Superior temporal gyrus (tissue), 1 donor: ENCODE measurements around the gene AURKA.
A peak's percentile ranks its signal among the peaks of the same experiment; 100 is the strongest.
"Not testable (repeated sequence)": the region's sequence is repeated elsewhere in the genome, so short reads cannot be mapped to it uniquely, and the experiment has no call there.

Experiments used
- DNase-seq: peaks from one replicate; pipeline ENCODE4 v3.0.0-alpha.2; 2016; ENCODE audit errors: extremely low spot score

AURKA gene

DNA sequence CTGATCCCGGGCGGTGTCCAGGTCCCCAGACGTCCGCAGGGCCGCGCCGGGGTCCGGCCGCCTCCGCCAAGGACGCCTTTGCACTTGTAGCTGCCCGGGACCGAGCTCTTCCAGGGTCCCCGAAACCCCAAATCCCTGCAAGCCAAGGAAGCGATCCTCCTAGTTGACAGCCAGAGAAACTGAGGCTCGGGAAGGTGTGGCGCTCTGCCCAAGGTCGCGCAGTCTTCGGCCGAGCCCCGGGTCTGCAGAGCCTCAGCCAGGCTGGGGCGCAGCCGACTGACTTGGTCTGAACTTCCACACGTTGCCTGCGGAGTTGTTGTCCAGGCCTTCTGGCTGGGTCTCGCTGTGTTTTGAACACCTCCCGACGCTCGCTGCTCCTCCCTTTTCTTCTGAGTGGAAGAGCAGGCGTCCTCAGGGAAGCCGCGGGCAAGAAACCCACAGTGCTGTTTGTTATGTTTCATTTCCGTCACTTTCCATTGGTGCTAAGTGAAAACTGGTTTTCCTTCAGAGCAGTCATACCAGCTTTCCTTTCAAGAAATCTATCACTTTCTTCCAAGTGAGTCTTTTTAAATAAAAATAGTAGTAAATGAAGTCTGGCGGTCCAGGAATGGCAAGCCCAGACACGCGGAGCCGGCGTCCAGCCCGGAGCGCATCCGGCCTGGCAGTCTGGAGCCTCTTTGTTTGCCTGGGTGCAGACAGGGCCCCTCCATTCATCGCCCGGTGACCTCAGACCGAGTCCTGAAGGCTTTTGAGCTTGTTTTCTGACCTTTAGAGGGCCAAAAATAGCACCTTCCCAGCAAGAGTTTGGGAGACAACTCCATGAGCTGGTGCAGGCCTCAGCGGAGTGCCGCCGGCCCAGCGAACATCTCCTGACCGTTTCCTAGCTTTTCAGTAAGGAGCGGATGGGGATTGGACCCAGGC lies 32.5 kb downstream of the AURKA start:
- DNase-seq = peak; percentile 55

DNA sequence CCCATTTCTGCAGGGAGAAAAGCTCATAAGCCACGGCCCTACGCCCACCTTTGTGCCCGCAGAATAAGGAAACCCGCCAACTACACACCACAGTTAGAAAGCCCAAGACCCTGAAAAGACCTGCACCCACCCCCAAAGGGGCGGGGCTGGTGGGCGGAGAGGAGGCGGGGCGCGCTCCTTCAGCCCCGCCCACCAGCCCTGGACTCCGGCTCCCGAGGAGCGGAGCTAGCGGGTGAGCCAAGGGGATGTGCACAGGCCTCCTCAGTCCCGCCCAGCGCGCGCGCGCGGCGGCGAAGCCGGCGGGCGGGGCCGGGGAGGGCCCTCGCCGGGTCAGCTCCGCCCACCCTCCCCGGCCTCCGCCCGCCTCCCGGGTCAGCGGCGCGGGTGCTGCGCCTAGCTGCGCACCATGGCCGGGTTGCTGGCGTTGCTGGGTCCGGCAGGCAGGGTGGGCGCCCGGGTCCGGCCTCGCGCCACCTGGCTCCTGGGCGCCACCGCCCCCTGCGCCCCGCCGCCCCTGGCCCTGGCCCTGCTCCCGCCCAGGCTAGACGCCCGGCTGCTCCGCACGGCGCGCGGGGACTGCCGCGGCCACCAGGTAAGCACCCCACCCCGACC lies 33.3 kb downstream of the AURKA start, which contains the start of gene FAM210B:
FAM210B (plus strand) TSS at position 375 of the 612 bp plus-strand sequence; CDS start at position 407, 32 bp downstream.
- peak; percentile 87 for DNase-seq

DNA sequence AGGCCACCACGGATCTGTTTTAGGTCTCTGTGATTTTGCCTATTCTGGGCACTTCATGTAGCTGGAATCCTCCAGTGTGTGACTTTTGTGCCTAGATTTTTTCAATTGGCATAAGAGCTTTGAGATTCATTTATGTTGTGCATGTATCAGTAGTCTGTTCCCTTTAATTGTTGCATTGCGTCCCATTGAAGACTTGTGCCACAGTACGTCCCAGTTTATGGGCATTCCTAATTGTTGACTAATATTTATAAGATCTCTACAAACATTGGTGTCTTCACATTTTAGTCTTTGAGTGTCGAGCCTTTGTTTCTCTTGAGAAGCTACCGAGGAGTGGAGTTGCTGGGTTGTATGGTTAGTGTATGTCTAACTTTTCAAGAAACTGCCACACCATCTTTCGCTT lies 33.9 kb downstream of the AURKA start:
- DNase-seq = peak; percentile 38

- no peak for DNase-seq
Measured at GRCh38 chr20:56353356-56353755, 38.7 kb downstream of the AURKA start.

DNA sequence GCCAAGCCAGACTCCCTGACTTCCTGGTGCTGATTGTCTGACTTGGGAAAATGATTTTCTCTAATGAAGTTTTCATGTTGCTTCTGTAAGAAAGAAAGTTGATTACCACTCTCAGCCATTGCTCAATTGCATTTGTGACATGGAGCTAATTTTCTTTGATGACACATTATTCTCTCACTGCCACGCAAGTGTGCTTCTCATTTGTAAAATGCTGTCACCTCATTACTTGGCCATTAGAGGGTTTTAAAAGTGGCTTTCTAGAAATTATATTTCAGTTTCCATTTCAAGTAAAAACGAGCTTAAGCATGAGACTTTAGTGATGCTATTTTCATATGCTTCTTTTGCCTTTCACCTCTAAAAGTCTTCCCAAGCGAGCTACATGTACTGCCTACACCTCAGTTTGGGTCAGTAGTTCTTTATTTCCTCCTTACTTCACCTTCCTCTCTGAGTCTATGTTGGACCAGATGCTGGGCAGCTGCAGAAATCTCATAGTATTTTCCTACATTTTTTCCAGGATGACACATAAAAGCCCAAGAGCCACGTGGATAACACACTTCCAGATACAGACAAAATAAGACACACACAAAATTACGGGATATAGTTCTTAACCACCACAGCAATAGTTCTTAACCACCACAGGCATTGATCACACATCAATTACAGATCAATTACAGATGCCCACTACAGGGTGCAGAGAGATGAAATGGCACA lies 39.5 kb downstream of the AURKA start:
- no peak for DNase-seq

DNA sequence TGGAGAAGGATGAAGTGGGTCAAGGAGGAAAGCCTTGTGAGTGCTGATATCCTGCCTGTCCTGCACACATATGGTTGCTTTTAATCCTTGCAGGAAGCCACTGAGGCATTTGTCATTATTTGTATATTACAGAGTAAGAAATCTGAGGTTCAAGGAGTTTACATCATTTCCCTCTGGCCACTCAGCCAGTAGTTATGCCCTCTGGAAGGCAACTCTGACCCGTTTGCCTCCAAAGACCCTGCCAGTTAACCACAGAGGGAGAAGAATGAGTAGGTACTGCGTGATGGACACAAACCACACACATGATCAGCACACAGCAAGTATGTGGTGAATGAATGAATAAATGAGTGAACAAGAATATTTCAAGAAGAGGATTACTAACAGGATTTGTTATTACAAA lies 41.2 kb downstream of the AURKA start:
- no peak for DNase-seq

DNA sequence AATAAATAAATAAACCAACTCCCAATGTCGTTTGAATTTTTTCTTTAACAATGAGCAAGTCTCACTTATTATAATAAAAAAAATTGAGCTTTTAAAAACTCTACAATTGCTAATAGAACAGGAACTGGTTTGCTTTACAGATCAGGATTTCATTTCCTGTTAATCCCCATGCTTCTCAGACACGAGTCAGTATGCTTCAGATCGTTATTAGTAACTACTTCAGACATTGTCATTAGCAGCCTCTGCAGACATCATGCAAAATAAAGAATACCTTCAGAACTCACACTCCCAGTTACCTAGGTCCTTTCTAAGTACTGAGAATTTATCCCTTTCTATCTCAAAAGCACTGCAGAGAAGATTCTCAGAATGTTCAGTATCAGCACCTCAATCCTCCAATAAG lies 43.3 kb downstream of the AURKA start:
- DNase-seq = no peak

GRCh38 chr20:56348305-56348693 lies 43.7 kb downstream of the AURKA start:
- DNase-seq = no peak

DNA sequence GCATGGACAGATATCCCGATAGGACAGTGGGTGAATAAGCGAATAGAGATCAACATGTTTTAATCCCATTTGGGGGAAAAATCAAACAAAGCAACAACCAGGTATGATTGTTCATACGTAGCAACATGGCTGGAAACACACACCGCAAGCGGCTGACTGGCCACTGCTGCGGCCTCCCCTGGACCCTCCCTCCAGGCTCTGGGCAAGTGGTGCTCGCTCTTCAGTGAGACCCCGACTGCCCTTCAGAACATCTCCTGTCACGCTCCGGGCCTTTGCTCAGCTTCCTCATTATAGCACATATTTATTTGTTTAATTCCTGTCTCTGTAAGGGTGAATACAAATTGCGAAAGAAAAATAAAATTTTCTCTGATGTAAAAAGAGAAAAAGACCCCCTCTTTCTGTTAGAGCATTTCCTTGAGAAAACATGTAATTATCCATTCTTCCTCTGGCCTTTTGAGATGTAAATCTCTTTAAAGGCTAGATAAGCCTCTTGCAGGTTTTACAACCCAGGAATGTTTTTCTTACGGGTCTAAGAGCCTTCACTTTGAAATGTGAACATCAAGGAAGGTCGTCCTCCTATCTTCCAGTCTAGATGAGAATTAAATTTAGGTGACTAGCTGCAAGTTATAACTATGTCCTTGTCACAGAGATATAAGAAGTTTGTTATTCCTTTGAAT lies 44.2 kb downstream of the AURKA start:
- DNase-seq = no peak

DNA sequence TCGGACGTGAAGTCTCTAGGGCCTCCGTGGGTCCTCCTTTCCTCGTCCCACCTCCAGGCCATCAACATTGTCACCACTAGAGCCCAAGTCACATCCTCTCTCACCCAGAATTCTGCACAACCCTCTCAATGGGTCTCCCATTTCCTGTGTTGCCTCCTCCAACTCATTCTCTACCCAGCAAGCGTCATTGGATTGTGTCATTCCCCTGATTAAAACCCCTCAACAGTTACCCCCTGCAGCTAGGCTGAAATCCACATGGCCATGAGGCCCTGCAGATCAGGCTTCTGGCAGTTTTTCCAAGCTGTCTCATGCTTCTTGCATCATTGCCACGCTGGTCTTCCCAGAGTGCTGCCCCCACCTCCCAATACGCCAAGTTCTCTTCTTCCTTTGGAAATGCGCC lies 46.1 kb downstream of the AURKA start:
- no peak for DNase-seq

GRCh38 chr20:56343861-56344381 lies 48.1 kb downstream of the AURKA start:
- peak; percentile 58 for DNase-seq

DNA sequence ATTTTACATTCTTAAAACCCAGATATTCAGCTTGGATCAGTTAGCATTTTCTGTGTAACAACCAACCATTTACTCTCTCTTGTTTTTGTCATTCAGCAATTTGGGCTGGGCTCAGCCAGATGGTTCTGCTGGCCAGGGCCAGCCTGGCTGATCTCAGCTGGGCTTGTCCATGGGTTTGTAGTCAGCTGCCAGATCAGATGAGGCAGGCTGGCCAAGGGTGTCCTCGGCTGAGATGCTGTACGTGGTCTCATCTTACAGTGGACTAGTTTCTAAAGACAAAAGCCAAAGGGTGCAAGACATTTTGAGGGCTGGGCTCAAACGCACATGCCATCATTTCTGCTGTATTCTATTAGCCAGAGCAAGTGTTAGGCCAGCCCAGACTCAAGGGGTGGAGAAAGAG lies 49.2 kb downstream of the AURKA start:
- no peak for DNase-seq

DNA sequence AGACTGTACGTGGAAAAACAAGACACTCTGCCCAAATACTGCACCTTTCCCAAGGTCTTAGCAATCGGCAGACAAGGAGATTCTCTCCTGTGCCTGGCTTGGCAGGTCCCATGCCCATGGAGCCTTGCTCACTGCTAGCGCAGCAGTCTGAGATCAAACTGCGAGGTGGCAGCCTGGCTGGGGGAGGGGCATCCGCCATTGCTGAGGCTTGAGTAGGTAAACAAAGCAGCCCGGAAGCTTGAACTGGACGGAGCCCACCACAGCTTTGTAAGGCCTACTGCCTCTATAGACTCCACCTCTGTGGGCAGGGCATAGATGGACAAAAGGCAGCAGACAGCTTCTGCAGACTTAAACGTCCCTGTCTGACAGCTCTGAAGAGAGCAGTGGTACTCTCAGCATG lies 55.3 kb downstream of the AURKA start:
- not testable (repeated sequence) for DNase-seq

GRCh38 chr20:56328861-56329260 lies 63.2 kb downstream of the AURKA start:
- no peak for DNase-seq

- DNase-seq = no peak
Measured at GRCh38 chr20:56324806-56325205, 67.2 kb downstream of the AURKA start.

GRCh38 chr20:56323656-56324055 lies 68.4 kb downstream of the AURKA start:
- no peak for DNase-seq

DNA sequence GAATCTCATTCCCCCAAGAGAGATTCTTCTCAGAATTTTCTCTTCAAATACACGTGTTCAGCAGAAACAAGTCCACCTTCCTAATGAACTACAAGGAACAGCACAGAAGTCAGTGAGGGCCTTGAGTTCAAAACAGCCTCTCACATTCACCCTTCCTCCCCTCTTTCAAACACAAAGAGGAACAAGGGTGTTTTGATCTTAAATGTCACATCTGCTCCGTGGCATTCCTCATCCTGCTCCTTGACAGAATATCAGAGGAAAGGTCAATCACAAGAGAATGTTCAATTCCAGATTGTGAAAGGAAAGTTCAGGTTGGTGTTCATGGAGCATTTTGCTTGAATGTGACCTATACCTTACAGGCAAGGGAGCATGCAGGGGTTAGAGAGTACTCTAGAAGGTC lies 68.8 kb downstream of the AURKA start:
- no peak for DNase-seq

- no peak for DNase-seq
Measured at GRCh38 chr20:56322681-56323080, 69.3 kb downstream of the AURKA start.
